Activated CD4-positive, alpha-beta T cell treated with anti-CD3 and anti-CD28 coated beads for 4 hours (primary cell): ENCODE data around the gene SHH.

Experiments
- DNase-seq, 2 donors: peaks; one replicate each; pipeline ENCODE4 v3.0.0-alpha.2; 2020

Gene SHH

DNA sequence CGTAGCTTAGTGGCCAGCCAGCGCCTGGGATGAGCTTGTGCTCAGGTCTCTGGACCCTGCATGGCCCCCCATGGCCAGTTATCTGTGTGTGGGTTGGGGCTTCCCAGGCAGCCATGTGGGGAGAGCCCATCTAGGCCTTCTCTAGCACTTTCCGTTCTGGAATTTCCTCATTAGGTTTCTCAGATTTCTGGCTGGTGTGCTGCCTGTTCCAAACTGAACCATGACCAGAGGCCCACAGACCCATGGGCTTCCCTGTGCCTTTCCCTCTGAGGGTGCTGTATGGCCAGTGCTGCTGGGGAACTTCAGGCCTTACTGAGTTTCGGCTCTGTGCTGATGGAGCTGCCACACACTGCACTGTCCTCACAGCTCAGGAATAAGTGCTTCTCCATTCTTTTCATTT is 50.2 kb downstream of the SHH start:
- DNase-seq: no peak

GRCh38 chr7:155761162-155761561 is 51.1 kb downstream of the SHH start:
- DNase-seq: no peak

- no peak for DNase-seq
Observed at GRCh38 chr7:155759740-155760430, 52.4 kb downstream of the SHH start.

DNA sequence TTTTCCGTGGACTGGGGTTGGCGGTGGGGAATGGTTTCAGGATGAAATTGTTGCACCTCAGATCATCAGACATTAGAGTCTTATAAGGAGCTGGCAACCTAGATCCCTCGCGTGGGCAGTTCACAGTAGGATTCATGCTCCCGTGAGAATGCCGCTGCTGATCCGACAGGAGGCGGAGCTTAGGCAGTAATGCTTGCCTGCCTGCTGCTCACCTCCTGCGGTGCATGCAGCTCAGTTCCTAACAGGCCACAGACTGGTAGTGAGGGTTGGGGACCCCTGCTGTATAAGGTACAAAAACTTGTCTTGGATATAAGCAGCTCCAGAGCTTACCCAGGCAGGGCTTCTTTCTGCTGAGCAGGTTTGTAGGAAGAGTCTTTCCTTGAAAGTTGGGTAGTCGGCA is 53.9 kb downstream of the SHH start:
- no peak for DNase-seq

- no peak for DNase-seq
Observed at GRCh38 chr7:155756322-155756721, 55.9 kb downstream of the SHH start.

GRCh38 chr7:155755026-155755425 is 57.2 kb downstream of the SHH start:
- no peak for DNase-seq

- DNase-seq: no peak
Observed at GRCh38 chr7:155754165-155754564, 58.1 kb downstream of the SHH start.

- DNase-seq: no peak
Observed at GRCh38 chr7:155753446-155753965, 58.8 kb downstream of the SHH start.

GRCh38 chr7:155752756-155753445 is 59.4 kb downstream of the SHH start:
- no peak for DNase-seq

DNA sequence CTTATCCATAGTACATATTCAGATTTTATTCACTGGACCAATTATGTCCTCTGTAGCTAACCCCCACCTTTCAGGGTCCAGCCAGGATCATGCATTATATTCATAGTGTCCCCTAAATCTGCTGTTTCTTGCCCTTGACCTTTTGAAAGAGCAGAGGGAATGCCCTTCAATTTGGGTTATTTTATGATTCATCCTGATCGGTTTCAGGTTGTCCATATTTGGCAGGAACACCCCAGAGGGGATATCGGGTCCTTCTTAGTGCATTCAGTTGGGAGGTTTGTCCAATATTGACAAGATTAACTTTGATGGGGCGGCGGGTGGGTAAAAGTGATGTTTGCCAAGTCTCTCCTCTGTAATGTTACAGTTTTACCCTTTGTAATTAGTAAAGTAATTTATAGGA is 60.9 kb downstream of the SHH start:
- no peak for DNase-seq

- no peak for DNase-seq
Observed at GRCh38 chr7:155750255-155751125, 61.8 kb downstream of the SHH start.
